Rectal smooth muscle tissue (tissue), 1 donor: ENCODE data around the gene CXCL13.

Experiments
- H3K27ac ChIP-seq: one replicate; pipeline ENCODE4 v1.7.0; 2013; ENCODE audit warnings: low read depth, low read length, inconsistent platforms
- H3K27me3 ChIP-seq: one replicate; pipeline ENCODE4 v1.7.0; 2013; ENCODE audit warnings: low read length; ENCODE audit not compliant: control insufficient read depth, insufficient read depth
- H3K36me3 ChIP-seq: one replicate; pipeline ENCODE4 v1.7.0; 2013; ENCODE audit warnings: low read length; ENCODE audit not compliant: control insufficient read depth, insufficient read depth
- H3K4me1 ChIP-seq: one replicate; pipeline ENCODE4 v1.7.0; 2013; ENCODE audit warnings: low read length; ENCODE audit not compliant: control insufficient read depth, insufficient read depth
- H3K4me3 ChIP-seq: one replicate; pipeline ENCODE4 v1.7.0; 2013; ENCODE audit warnings: low read length
- H3K9ac ChIP-seq: one replicate; pipeline ENCODE4 v1.7.0; 2013; ENCODE audit warnings: low read length

The CXCL13 gene

DNA sequence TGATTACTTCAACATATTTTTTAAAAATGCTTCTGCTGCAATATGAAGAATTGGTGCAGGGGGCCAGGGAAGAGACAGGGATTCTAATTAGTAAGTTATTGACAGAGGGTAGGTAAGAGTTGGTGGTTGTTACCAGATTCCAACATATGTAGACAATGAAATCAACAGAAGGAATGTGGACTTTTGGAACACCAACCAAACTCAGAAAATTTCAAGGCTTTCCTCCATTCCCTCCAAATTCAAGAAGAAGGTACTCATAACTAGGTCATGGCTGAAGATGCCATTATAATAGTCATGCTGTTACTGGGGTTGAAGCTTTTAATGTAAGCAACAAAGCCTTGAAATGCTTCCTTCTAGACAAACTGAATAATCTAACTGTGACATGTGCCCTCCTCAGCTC, 22.9 kb upstream of the CXCL13 start:
- Histone ChIP-seq H3K27ac (no peak overlapping the region), H3K27me3 (no peaks in the 10 kb centered on the region), H3K9ac (no peak overlapping the region), H3K4me3 (no peak overlapping the region), H3K4me1 (no peaks in the 10 kb centered on the region), H3K36me3 (no peaks in the 10 kb centered on the region)

DNA sequence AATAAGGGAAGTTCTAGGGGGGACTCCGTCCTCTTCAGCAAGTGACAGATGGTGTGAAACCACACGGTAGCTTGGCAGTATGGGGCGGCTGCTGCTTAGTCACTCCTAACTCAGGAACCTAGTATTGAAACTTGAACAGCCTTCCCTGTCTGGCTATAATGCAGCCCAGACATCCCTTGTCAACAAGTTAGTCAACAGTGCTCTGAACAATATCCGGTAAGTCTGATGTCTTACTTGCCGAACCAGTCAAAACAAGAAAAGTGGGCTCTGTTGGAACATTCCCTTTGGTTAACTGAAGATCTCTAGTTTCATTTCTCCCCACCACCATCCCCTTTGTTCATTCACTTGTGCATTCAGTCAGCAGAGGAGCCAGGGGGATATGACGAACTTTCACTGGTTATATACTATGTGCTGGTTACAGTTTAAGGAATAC, 18.7 kb upstream of the CXCL13 start:
- H3K4me3 ChIP-seq: no peak overlapping the region
- no peaks in the 10 kb centered on the region for H3K4me1 ChIP-seq
- H3K36me3 ChIP-seq: no peaks in the 10 kb centered on the region
- no peak overlapping the region for H3K27ac ChIP-seq
- H3K27me3 ChIP-seq: no peaks in the 10 kb centered on the region
- H3K9ac ChIP-seq: no peak overlapping the region

- Histone ChIP-seq H3K4me1 (no peaks in the 10 kb centered on the region), H3K4me3 (no peak overlapping the region), H3K27me3 (no peaks in the 10 kb centered on the region), H3K9ac (no peak overlapping the region), H3K27ac (no peak overlapping the region), H3K36me3 (no peaks in the 10 kb centered on the region)
Measured at GRCh38 chr4:77590482-77590881, 15.1 kb upstream of the CXCL13 start.

- H3K4me3 ChIP-seq: no peak overlapping the region
- no peaks in the 10 kb centered on the region for H3K27me3 ChIP-seq
- H3K4me1 ChIP-seq: no peaks in the 10 kb centered on the region
- H3K9ac ChIP-seq: no peak overlapping the region
- no peaks in the 10 kb centered on the region for H3K36me3 ChIP-seq
- no peak overlapping the region for H3K27ac ChIP-seq
Measured at GRCh38 chr4:77591532-77591931, 14.1 kb upstream of the CXCL13 start.

DNA sequence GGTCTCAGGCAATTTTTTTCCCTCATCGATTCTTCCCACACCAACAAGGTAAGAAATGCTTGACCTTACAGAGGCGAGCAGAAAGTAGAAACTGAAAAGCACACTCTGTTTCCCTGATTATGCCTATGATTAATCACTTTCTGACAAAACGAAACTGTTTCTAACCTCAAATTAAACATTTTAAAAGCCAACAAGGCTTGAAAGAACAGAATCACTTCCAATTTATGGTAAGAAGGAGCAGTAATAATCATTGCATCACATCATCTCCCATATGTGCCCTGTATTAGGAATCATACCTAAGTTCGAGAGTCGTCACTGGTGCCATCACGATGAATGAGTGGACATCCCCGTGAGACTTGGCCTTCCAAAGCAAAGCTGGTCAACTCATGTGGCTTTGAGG, 12.5 kb upstream of the CXCL13 start:
- no peak overlapping the region for H3K4me3 ChIP-seq
- no peaks in the 10 kb centered on the region for H3K36me3 ChIP-seq
- H3K27ac ChIP-seq: no peak overlapping the region
- no peaks in the 10 kb centered on the region for H3K4me1 ChIP-seq
- no peaks in the 10 kb centered on the region for H3K27me3 ChIP-seq
- no peak overlapping the region for H3K9ac ChIP-seq

- Histone ChIP-seq H3K36me3 (no peaks in the 10 kb centered on the region), H3K9ac (no peak overlapping the region), H3K27me3 (no peaks in the 10 kb centered on the region), H3K4me3 (no peak overlapping the region), H3K4me1 (no peaks in the 10 kb centered on the region), H3K27ac (no peak overlapping the region)
Measured at GRCh38 chr4:77593993-77594392, 11.6 kb upstream of the CXCL13 start.

GRCh38 chr4:77595364-77595973, 10.2 kb upstream of the CXCL13 start:
- no peak overlapping the region for H3K27ac ChIP-seq
- no peaks in the 10 kb centered on the region for H3K27me3 ChIP-seq
- no peaks in the 10 kb centered on the region for H3K36me3 ChIP-seq
- H3K4me1 ChIP-seq: no peaks in the 10 kb centered on the region
- H3K9ac ChIP-seq: no peak overlapping the region
- H3K4me3 ChIP-seq: no peak overlapping the region

- Histone ChIP-seq H3K4me1 (no peaks in the 10 kb centered on the region), H3K9ac (no peak overlapping the region), H3K36me3 (no peaks in the 10 kb centered on the region), H3K4me3 (no peak overlapping the region), H3K27me3 (no peaks in the 10 kb centered on the region), H3K27ac (no peak overlapping the region)
Measured at GRCh38 chr4:77599378-77599777, 6.2 kb upstream of the CXCL13 start.

DNA sequence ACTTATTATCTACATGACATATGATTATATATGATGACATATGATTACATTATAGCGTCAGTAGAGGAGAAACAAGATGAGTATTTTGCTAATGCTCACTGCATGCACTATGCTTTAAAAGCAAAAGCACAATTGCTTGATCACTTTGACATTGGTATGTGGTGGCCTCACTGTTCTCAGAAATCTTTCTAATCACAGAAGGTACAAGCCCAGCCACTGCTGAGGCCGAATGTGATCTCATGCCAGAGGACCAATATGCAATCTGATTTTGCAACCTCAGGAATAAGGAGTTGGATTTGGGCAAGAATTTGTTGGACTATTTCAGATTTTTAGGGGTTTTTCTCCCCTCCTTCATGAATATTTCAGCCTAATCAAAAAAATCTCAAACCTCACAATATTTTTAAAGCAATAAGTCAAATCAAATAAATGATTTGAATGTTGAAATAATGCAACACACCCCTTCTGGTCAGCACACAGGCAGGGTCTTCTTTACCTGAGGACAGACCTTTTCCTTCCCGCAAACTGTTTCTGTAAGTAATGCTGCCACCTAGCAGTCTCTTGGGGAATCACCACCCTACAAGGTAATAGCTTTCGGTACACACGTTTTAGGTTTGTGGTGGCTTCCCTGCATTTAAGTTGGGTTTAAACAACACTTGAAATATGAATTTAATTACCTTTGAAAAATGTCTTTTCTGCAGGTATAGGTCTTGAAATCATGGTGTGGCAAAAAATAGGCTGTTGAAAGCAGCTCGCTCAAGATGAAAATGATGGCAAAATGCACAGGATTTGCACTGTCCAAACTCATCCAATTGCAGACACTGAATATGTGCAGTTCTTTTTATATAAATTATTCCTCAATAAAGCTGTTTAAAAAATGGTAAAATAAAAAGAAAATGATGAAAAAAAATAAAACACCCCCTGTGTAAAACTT, 4.8 kb upstream of the CXCL13 start:
- H3K9ac ChIP-seq: no peak overlapping the region
- H3K4me1 ChIP-seq: no peaks in the 10 kb centered on the region
- H3K27ac ChIP-seq: no peak overlapping the region
- no peaks in the 10 kb centered on the region for H3K36me3 ChIP-seq
- no peaks in the 10 kb centered on the region for H3K27me3 ChIP-seq
- no peak overlapping the region for H3K4me3 ChIP-seq

DNA sequence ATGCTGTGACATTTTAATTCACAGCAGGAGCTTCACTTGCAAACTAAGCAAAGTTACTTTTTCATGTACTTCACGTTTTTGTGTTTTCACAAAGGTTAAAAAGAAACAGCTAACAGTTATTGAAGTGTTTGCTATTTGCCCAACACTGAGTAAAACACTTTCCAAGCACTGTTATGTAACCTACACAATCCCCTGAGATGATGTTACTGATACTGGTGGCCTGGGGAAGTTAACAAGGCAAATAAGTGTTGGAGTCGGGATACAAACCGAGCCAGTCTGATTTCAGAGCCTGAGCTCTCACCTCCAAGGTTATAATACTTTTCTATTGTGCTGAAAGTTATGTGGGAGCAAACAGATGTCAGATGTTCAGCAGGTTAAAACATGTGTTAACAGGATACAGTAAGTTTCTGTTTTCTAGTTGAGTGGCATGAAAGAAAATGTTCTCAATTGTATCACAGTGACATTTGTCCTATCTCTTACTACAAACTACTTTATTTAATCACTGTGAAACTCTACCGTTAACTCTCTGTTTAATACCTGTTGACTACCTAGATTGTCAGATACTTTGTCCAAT, 3.9 kb upstream of the CXCL13 start:
- Histone ChIP-seq H3K27ac (no peak overlapping the region), H3K4me1 (no peaks in the 10 kb centered on the region), H3K27me3 (no peaks in the 10 kb centered on the region), H3K9ac (no peak overlapping the region), H3K36me3 (no peaks in the 10 kb centered on the region), H3K4me3 (no peak overlapping the region)

GRCh38 chr4:77613267-77613666, 7.6 kb downstream of the CXCL13 start:
- Histone ChIP-seq H3K27me3 (no peaks in the 10 kb centered on the region), H3K27ac (no peak overlapping the region), H3K4me1 (no peaks in the 10 kb centered on the region), H3K9ac (no peak overlapping the region), H3K36me3 (no peaks in the 10 kb centered on the region), H3K4me3 (no peak overlapping the region)

DNA sequence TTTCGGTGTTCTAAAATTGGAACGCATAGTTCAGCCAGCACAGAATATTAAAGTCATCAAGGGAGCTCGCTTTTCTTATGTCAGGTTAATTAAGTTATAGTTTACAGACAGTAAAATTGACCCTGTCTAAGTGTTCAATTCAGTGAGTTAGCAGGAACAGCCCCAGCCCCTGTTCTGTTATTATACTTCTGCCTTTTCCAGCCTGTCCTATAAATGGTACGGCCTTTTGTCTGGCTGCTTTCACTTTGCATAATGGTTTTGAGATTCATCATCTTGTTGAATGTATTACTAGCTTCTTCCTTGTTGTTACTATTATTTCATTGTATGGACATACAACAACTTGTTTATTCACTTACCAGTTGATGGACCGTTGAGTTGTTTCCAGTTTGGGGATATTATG, 9.5 kb downstream of the CXCL13 start:
- H3K9ac ChIP-seq: no peak overlapping the region
- H3K36me3 ChIP-seq: no peaks in the 10 kb centered on the region
- no peaks in the 10 kb centered on the region for H3K27me3 ChIP-seq
- H3K4me1 ChIP-seq: no peaks in the 10 kb centered on the region
- H3K27ac ChIP-seq: no peak overlapping the region
- H3K4me3 ChIP-seq: no peak overlapping the region
